NCI-H524 (cell line): Measurements from ENCODE around the gene UPK3BL1.
"Not testable (repeated sequence)": the region's sequence is repeated elsewhere in the genome, so short reads cannot be mapped to it uniquely, and the experiment has no call there.

Experiments
- DNase-seq, 2 experiments: peaks; one replicate each; lab custom pipeline; 2025; lab: John Stamatoyannopoulos, UW

UPK3BL1 gene

GRCh38 chr7:102642691-102643090 lies at the start of gene UPK3BL1:
TSS of gene UPK3BL1 (minus strand) at chr7:102642791. CDS start at chr7:102642741, 50 bp downstream.
- not testable (repeated sequence) for DNase-seq

- DNase-seq, result not testable (repeated sequence)
These were observed 48.0 kb upstream of the UPK3BL1 start for GRCh38 chr7:102690602-102691001.

- not testable (repeated sequence) for DNase-seq
These were observed 47.1 kb upstream of the UPK3BL1 start for GRCh38 chr7:102689436-102690282.

GRCh38 chr7:102688299-102689036 lies 45.9 kb upstream of the UPK3BL1 start:
- DNase-seq, result not testable (repeated sequence)

- DNase-seq, result not testable (repeated sequence)
These were observed 40.0 kb upstream of the UPK3BL1 start for GRCh38 chr7:102682560-102682959.

- DNase-seq, result not testable (repeated sequence)
These were observed 38.2 kb upstream of the UPK3BL1 start for GRCh38 chr7:102680780-102681179.

GRCh38 chr7:102675545-102675944 lies 33.0 kb upstream of the UPK3BL1 start:
- DNase-seq, result not testable (repeated sequence)

GRCh38 chr7:102673447-102674067 lies 31.0 kb upstream of the UPK3BL1 start:
- not testable (repeated sequence) for DNase-seq

GRCh38 chr7:102671956-102672307 lies 29.3 kb upstream of the UPK3BL1 start:
- DNase-seq, result not testable (repeated sequence)

- not testable (repeated sequence) for DNase-seq
These were observed 28.8 kb upstream of the UPK3BL1 start, which contains the start of gene POLR2J2 for GRCh38 chr7:102671166-102671955. TSS of gene POLR2J2 (minus strand) at chr7:102671663. CDS start at chr7:102671601, 62 bp downstream.

GRCh38 chr7:102667523-102667922 lies 24.9 kb upstream of the UPK3BL1 start:
- DNase-seq, result not testable (repeated sequence)

GRCh38 chr7:102666850-102667249 lies 24.3 kb upstream of the UPK3BL1 start:
- not testable (repeated sequence) for DNase-seq

- DNase-seq, result not testable (repeated sequence)
These were observed 22.2 kb upstream of the UPK3BL1 start for GRCh38 chr7:102664765-102665164.

- DNase-seq, result not testable (repeated sequence)
These were observed 7.3 kb upstream of the UPK3BL1 start, which contains the start of gene SPDYE2B for GRCh38 chr7:102649924-102650323. TSS of gene SPDYE2B (plus strand) at chr7:102650319. CDS start at chr7:102652349, 2,030 bp downstream.

- not testable (repeated sequence) for DNase-seq
These were observed 5.2 kb upstream of the UPK3BL1 start for GRCh38 chr7:102647813-102648212.

GRCh38 chr7:102643404-102643803 lies 813 bp upstream of the UPK3BL1 start:
- DNase-seq, result not testable (repeated sequence)

GRCh38 chr7:102638848-102639247 lies 3.7 kb downstream of the UPK3BL1 start:
- DNase-seq, result not testable (repeated sequence)

GRCh38 chr7:102636956-102637355 lies 5.6 kb downstream of the UPK3BL1 start:
- not testable (repeated sequence) for DNase-seq

- DNase-seq, result not testable (repeated sequence)
These were observed 7.2 kb downstream of the UPK3BL1 start for GRCh38 chr7:102635354-102635753.

GRCh38 chr7:102634299-102634698 lies 8.3 kb downstream of the UPK3BL1 start:
- DNase-seq, result not testable (repeated sequence)

- not testable (repeated sequence) for DNase-seq
These were observed 12.0 kb downstream of the UPK3BL1 start for GRCh38 chr7:102630622-102631021.
